Endodermal cell (in vitro differentiated cells): ENCODE results near the gene PSMD5. TPM values are rescaled to one million over a fixed set of nuclear protein-coding genes. Genes with fewer than 3 reads are reported as not detected.

ENCODE experiments used
- DNase-seq: peaks from one replicate; pipeline ENCODE4 v3.0.0-alpha.2; 2017
- H3K27ac ChIP-seq: 2 replicates; pipeline ENCODE4 v1.5.1; 2013; ENCODE audit warnings: mild to moderate bottlenecking, low read depth, low read length, moderate library complexity
- H3K27me3 ChIP-seq: 2 replicates; pipeline ENCODE4 v1.6.1; 2013; ENCODE audit warnings: mild to moderate bottlenecking, low read length, moderate library complexity; ENCODE audit not compliant: insufficient read depth, control insufficient read depth, poor library complexity, severe bottlenecking
- H3K36me3 ChIP-seq: 2 replicates; pipeline ENCODE4 v1.7.0; 2013; ENCODE audit warnings: mild to moderate bottlenecking, low read length, moderate library complexity; ENCODE audit not compliant: control insufficient read depth, insufficient read depth
- H3K4me1 ChIP-seq: one replicate; pipeline ENCODE4 v1.7.0; 2013; ENCODE audit warnings: low read length; ENCODE audit not compliant: control insufficient read depth, insufficient read depth
- H3K4me3 ChIP-seq: 2 replicates; pipeline ENCODE4 v1.5.1; 2013; ENCODE audit warnings: mild to moderate bottlenecking, low read length, moderate library complexity
- H3K9ac ChIP-seq: 2 replicates; pipeline ENCODE4 v1.6.1; 2013; ENCODE audit warnings: mild to moderate bottlenecking, low read length, moderate library complexity; ENCODE audit not compliant: poor library complexity, severe bottlenecking; ENCODE audit errors: extremely low read depth
- H3K9me3 ChIP-seq: 2 replicates; pipeline ENCODE4 v1.6.1; 2013; ENCODE audit warnings: mild to moderate bottlenecking, low read length, moderate library complexity; ENCODE audit not compliant: control insufficient read depth
- H3K27ac Mint-ChIP-seq: 2 replicates; pipeline ENCODE4 v1.8.0; 2020; ENCODE audit warnings: mixed read lengths
- H3K27me3 Mint-ChIP-seq: 2 replicates; pipeline ENCODE4 v1.8.0; 2021; ENCODE audit warnings: mild to moderate bottlenecking, mixed read lengths; ENCODE audit not compliant: insufficient read depth
- H3K36me3 Mint-ChIP-seq: 2 replicates; pipeline ENCODE4 v1.8.0; 2020; ENCODE audit warnings: low read depth, mixed read lengths
- H3K4me1 Mint-ChIP-seq: 2 replicates; pipeline ENCODE4 v1.8.0; 2020; ENCODE audit warnings: mixed read lengths
- H3K4me3 Mint-ChIP-seq: 2 replicates; pipeline ENCODE4 v1.8.0; 2020; ENCODE audit warnings: mild to moderate bottlenecking, moderate library complexity, mixed read lengths
- H3K9me3 Mint-ChIP-seq: 2 replicates; pipeline ENCODE4 v1.8.0; 2020; ENCODE audit warnings: mild to moderate bottlenecking, mixed read lengths
- CTCF ChIP-seq: fragments of 200-600 bp; sonication (generic); conservative IDR thresholded peaks from 2 replicates; pipeline ENCODE4 v1.5.0; 2021; ENCODE audit warnings: antibody characterized with exemption, mild to moderate bottlenecking
- WGBS, 2 experiments: methylation state at CpG; one replicate each; pipeline versions ENCODE4 v1.1.5 to v1.1.7; 2013; ENCODE audit warnings: missing lambda C conversion rate in 2 of 2, mixed read lengths in 1 of 2; ENCODE audit not compliant: insufficient coverage in 1 of 2, insufficient read length in 1 of 2; 5-methylcytosine and 5-hydroxymethylcytosine counted together
- total RNA-seq, 2 donors: library from RNA; stranded (reverse); fragmentation: NEBNext Ultra II Directional in 1 of 2; extraction: Animal tissue kit (Norgen Biotek cat#: 25700) in 1 of 2; gene quantifications; 2 replicates in 1 of 2; 3 replicates in 1 of 2; pipeline ENCODE4 v1.2.1, GENCODE V29; 2021

Gene PSMD5
- total RNA-seq, 2 donors from 2014 or later: 21.8 to 52.7 TPM

GRCh38 chr9:120768886-120769285 lies 73.8 kb downstream of the PSMD5 start:
- Mint-ChIP-seq H3K4me1 (peaks cover 33% of the 10 kb centered on the region), H3K9me3 (no peaks in the 10 kb centered on the region), H3K36me3 (peaks cover 71% of the 10 kb centered on the region), H3K27me3 (no peaks in the 10 kb centered on the region), H3K27ac (no peak overlapping the region), H3K4me3 (no peak overlapping the region)
- H3K36me3 ChIP-seq: peaks cover 52% of the 10 kb centered on the region
- no peak overlapping the region for H3K27ac ChIP-seq
- WGBS, 2 experiments: 89 to 90% methylated on average over 1 of the region's 1 CpG
- no peak for TF ChIP-seq CTCF
- no peak overlapping the region for H3K9ac ChIP-seq
- no peak overlapping the region for H3K4me3 ChIP-seq
- H3K9me3 ChIP-seq: no peaks in the 10 kb centered on the region
- no peak for DNase-seq
- H3K4me1 ChIP-seq: peaks cover 8% of the 10 kb centered on the region
- H3K27me3 ChIP-seq: no peaks in the 10 kb centered on the region

- H3K36me3 Mint-ChIP-seq: peaks cover 73% of the 10 kb centered on the region
- Histone ChIP-seq H3K9me3 (no peaks in the 10 kb centered on the region), H3K27me3 (no peaks in the 10 kb centered on the region), H3K36me3 (peaks cover 59% of the 10 kb centered on the region), H3K4me3 (no peak overlapping the region), H3K9ac (no peak overlapping the region), H3K27ac (no peak overlapping the region), H3K4me1 (peaks cover 8% of the 10 kb centered on the region)
- H3K4me1 Mint-ChIP-seq: peaks cover 30% of the 10 kb centered on the region
- TF ChIP-seq CTCF: no peak
- H3K9me3 Mint-ChIP-seq: no peaks in the 10 kb centered on the region
- H3K27me3 Mint-ChIP-seq: no peaks in the 10 kb centered on the region
- H3K27ac Mint-ChIP-seq: no peak overlapping the region
- 92 to 93% methylated on average over 2 to 4 of the region's 4 CpGs for WGBS, 2 experiments
- peak; percentile 65 for DNase-seq
- H3K4me3 Mint-ChIP-seq: no peak overlapping the region
These were observed 74.5 kb downstream of the PSMD5 start for GRCh38 chr9:120768247-120768646.

GRCh38 chr9:120767451-120767850 lies 75.3 kb downstream of the PSMD5 start:
- WGBS, 2 experiments: 92 to 96% methylated on average over 3 of the region's 3 CpGs
- H3K4me1 ChIP-seq: peaks cover 8% of the 10 kb centered on the region
- H3K36me3 Mint-ChIP-seq: peaks cover 77% of the 10 kb centered on the region
- peaks cover 67% of the 10 kb centered on the region for H3K36me3 ChIP-seq
- H3K27ac Mint-ChIP-seq: no peak overlapping the region
- H3K27me3 Mint-ChIP-seq: no peaks in the 10 kb centered on the region
- H3K9me3 ChIP-seq: no peaks in the 10 kb centered on the region
- H3K27ac ChIP-seq: no peak overlapping the region
- H3K27me3 ChIP-seq: no peaks in the 10 kb centered on the region
- no peaks in the 10 kb centered on the region for H3K9me3 Mint-ChIP-seq
- DNase-seq: no peak
- H3K4me1 Mint-ChIP-seq: peaks cover 29% of the 10 kb centered on the region
- no peak overlapping the region for H3K9ac ChIP-seq
- no peak overlapping the region for H3K4me3 ChIP-seq
- TF ChIP-seq CTCF: no peak
- no peak overlapping the region for H3K4me3 Mint-ChIP-seq

Other genes with a start within 250 kb of the PSMD5 start
- gene MEGF9, start 128.5 kb downstream of the PSMD5 start, total RNA-seq: 10 to 100 TPM in 1 of 2 donors, 1 to 10 TPM in 1; 5.0 to 10.7 TPM
- 10 to 100 TPM; 63.2 to 77.1 TPM for gene FBXW2, start 49.5 kb downstream of the PSMD5 start, total RNA-seq
- gene PHF19, start 34.3 kb upstream of the PSMD5 start, total RNA-seq: 10 to 100 TPM; 17.9 to 21.9 TPM
- gene TRAF1, start 83.9 kb upstream of the PSMD5 start, total RNA-seq: 1 to 10 TPM; 3.6 to 8.2 TPM
- gene C5, start 207.4 kb upstream of the PSMD5 start, total RNA-seq: 10 to 100 TPM; 59.5 to 96.6 TPM
- gene CNTRL, start 232.0 kb upstream of the PSMD5 start, total RNA-seq: 10 to 100 TPM; 18.0 to 21.0 TPM